HG03139 (cell line): ENCODE data around the gene TBC1D22A.

Experiments
- ATAC-seq: cut with Tn5 transposase; IDR thresholded peaks from one replicate; pipeline ENCODE4 v1.9.1; 2021; ENCODE audit not compliant: unreplicated experiment

TBC1D22A gene

DNA sequence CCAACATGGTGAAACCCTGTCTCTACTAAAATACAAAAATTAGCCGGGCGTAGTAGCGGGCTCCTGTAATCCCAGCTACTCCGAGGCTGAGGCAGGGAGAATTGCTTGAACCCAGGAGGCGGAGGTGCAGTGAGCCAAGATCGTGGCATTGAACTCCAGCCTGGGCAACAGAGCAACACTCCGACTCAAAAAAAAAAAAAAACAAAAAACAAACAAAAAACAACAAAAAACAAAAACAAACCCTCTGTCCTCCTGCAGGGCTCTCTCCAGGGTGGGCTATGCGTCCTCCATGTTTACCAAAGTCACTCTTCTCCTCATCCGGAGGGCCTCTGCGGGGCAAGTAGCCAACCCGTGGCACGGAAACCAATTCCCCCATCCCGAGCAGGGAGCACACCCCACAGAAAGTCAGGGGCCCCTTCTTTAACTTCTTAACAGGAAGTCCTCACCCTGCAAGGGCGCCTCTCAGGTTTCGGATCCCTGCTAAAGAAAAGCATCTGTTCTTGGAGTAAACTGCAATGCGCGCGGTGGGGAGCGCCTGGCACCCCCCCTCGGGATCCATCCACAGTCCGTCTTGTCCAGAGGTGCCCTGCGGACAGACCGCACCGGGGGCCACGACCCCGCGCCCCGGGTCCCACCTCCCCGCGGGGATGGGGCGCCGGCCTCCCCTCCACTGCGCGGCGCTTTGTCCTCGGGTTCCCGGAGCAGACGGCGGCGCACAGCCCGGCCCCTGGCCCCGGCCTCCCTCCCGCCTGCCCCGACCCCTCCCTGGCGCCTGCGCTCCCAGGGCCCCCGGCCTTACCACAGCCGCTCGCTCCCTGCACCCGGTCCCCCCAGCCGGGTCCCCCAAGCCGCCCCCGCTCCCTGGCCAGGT, 25.1 kb upstream of the TBC1D22A start:
- ATAC-seq = no peak

DNA sequence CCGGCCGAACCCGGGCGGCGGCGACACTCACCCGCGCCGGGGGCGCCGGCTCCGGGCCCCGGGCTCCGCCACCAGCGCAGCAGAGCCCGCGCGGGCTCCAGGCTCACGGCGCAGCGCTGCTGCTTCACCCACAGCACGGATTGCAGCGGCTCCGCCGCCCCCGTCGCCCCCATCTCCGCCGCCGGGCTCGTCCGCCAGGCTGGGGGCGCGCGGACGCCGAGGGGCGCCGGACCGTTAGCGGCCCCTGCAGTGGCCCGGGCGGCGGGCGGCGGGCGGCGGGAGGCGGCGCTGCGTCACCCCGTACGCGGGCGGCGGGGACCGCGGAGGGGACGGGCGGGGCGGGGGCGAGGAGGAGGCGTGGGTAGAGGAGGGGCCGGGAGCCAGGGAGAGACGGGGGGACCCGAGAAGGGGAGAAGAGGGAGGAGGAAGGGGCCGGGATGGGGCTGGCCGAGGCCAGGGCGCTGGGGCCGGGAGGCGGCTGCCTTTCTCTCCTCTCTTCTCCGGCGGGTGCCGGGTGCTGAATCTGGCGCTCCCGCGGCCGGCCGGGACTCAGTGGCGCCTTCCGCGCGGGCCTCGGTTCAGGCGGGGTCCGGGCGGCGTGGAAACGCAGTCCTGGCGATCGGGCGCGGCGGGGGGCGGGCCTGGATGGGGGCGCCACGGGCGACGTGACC, 24.3 kb upstream of the TBC1D22A start, which contains the start of gene CERK:
TSS of gene CERK (minus strand) at position 277 of the 671 bp plus-strand sequence. CDS start at position 173, 104 bp downstream.
- ATAC-seq = no peak

DNA sequence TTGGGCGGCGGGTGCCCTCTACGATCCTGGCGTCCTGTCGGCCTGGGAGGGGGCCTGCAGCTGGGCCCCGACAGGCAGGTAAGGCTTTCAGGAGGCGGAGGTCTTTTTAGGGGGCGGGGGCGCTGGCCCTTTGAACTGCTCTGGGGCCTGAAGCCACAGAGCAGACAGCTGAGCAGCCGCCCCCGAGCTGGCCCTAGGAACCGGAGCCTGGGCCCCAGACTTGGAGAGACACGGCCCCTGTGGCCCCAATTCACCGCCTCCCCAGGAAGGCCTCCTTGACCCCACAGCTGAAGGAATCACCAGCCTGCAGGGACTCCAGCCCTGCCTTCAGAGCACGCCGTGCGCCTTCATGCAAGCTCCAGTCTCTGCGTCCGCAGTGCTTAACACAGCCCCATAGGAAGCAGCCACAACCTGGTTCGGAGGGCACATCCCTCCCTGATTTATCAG, 23.8 kb upstream of the TBC1D22A start:
- ATAC-seq = no peak

DNA sequence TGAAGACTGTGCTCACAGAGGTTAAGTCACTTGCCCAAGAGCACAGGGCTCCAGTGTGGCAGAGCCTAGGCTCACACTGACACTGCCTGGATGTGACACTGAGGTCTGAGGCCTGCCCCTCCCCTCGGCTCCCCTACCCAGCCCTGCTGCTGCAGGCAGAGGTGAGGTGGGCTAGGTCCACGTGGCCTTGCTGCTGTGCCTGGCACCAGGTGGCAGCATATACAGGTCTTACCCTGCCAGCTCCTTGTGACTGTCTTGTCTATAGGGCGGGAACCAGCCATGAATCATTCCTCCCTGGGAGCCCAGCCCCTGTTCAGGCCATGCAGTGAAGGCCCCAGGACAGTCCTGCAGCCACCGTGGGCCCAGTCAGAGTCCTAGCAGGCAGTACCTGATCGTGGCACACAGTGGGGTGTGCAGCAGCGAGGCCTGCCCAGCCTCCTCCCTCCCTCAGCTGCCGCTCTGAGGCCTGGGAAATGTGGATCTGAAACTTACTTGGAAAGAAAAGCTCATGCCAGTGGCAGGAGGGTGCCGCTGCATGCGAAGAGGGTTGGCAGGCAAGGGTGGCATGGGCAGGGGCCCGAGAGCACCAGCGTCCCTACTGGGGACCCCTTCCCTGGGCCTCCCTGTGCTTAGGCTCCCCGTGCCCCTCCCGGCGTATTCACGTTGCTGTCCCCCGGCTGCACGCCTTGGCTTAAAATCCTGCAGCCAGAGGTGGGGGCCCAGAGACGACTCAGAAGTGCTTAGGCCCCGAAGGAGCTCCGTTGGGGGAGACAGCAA, 23.2 kb upstream of the TBC1D22A start:
- ATAC-seq = no peak

DNA sequence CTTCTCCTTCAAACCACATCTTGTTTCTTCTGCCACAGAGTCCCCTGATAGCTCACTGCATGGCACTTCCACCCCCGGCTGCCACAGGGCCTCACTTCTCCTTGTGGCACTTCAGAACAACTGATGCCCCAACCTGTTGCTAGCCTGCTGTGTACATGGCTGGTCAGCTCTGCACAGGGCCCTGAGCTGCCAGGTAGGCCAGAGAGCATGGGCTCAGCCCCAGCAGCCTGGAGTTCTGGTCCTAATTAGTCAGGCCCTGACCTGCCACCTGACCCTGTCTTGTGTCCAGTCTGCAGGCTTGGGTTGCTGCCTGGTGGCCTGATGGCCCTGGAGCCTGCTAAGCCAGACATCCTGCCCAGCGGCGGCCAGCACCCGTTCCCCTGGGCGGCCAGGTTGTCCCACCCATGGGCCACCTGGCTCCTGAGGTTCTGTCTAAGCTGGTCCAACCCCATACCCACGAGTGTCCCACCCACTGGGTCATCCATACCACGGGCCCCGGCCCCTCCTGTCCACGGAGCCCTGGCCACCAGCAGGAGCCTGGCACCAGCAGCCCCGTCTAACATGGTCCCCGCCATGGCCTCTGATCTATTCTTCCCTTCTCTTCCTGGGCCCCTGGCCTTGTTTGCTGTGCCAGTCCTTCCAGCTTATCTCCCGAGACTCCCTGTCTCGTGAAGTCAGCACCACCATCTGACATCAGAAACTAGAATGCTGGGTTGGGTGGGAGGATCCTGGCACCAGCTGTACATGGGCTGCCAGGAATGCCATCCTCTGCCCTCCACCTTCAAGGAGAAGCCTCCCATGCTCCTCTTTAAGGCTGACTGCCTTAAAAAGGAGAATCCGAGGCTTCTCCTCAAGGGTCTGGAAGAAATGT, 21.3 kb upstream of the TBC1D22A start:
- no peak for ATAC-seq

DNA sequence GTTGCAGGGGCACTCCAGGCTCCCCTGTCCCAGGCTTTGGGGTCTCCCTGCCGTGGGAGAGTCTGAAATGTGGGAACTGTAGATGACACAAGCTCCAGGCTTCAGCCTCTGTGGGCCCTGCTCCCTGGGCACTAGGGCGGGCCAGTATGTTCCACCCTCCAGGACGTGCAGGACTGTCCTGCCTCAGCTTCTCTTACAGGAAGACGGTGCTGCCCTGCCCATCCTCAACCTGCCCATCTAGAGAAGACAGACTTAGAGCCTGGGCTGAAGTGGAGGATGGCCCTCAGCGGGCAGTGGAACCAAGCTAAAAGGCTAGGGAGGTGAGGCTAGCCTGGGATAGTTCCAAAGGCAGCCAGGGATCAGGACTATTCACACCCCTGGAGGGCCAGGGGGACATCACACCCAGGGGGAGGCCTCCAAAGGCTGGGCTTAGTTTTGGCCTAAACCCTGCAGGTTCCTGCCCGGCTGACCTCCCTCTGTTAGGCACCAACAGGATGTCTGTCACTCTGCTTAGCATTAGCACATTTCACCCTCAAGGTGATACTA, 20.4 kb upstream of the TBC1D22A start:
- ATAC-seq = no peak

DNA sequence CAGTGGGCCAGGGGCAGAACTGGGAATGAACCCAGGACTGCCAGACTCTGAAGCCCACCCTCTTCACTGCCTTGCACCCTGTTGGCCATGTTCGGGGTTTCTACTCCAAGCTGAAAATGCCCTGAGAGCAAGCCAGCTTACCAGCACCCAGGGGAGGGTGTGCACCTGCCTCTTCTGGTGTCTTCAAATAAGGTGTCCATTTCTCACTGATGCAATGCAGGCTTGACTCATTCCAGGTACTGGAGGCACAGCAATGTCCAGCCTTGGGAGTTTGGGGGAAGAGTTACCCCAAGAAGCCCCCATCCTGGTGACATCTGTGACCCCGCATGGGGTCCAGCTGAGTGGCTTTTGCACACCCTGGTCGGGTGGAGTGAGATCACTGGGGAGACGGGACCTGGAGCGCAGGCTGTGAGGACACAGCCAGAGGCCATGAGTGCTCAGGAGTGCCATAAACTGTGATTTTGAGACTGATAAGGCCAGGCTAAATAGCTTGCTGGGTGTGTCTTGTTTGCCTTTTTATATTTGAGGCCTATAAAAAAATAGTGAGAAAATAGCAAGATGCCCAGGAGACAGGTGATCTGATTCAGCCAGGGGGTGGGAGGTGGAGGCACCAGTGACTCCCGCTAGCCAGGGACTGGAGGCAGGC, 19.8 kb upstream of the TBC1D22A start:
- ATAC-seq = no peak

DNA sequence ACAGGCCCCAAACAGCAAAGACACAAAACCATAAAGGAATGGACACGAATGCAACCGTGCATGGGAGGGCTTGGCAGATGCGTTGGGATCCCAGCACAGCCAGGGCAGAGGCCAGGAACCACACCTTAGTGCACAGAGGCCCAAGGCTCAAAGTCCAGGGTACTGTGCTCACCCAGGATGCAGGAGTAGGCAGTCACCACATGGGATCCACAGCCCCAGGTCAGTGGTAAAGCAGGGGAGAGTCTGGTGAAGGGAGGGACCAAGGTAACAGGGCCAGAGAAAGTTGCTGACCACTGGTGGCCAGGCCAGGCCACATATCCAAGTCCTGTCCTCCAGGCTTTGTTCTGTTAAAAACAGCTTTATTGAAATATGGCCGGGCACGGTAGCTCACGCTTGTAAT, 17.9 kb upstream of the TBC1D22A start:
- ATAC-seq = no peak

DNA sequence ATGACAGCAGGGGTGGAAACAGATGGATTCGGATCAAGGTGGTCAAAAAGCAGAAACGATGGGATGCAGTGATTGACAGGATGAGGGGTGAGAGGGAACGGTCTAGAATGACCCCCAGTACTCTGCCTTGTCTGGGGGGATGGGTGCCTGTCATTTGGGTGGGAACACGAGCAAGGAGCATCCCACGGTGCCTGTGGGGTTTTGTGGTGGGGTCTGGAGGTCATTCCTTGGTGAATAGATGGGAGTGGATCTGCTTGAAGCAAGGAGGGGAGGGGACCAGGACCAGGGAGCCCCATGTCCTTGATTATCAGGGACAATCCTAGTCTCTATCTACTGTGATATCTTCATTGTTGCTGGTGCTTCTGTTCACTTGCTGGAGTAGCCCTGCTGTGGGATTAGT, 16.3 kb upstream of the TBC1D22A start:
- ATAC-seq = no peak

DNA sequence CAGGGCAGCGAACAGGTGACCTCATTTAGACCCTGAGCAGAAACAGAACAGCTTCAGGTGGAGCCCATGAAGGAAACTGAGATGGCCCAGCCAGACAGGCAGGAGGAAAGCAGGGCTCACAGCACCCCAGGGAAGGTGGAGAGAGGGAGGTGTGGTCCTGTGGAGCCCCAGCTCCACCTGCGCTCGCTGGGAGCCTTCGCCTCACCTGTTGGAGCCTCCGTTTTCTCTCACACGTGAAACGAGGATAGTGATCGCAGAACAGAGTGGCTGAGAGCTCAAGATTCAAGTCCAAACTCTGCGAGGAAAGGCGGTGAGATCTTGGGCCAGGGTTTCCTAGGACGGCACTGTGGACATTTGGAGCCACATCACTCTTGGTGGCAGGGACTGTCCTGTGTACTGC, 15.8 kb upstream of the TBC1D22A start:
- ATAC-seq = no peak

DNA sequence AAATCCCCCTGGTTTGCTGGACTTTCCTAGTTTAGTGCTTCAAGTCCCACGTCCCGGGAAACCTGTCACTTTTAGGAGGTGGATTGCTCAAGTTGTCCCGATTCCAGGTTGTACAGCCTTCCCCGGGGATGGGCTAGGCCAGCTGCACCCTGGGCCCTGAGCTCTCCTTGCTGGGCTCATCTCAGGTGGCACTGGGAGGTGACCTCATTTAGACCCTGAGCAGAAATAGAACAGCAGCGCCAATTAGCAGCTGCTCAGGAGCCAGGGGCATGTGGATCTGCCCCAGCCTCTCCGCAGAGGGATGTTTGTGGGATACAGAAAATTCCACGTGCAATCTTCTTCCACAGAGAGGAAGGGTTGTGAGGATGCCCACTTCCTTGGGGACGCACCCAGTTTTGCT, 14.8 kb upstream of the TBC1D22A start:
- ATAC-seq = no peak

DNA sequence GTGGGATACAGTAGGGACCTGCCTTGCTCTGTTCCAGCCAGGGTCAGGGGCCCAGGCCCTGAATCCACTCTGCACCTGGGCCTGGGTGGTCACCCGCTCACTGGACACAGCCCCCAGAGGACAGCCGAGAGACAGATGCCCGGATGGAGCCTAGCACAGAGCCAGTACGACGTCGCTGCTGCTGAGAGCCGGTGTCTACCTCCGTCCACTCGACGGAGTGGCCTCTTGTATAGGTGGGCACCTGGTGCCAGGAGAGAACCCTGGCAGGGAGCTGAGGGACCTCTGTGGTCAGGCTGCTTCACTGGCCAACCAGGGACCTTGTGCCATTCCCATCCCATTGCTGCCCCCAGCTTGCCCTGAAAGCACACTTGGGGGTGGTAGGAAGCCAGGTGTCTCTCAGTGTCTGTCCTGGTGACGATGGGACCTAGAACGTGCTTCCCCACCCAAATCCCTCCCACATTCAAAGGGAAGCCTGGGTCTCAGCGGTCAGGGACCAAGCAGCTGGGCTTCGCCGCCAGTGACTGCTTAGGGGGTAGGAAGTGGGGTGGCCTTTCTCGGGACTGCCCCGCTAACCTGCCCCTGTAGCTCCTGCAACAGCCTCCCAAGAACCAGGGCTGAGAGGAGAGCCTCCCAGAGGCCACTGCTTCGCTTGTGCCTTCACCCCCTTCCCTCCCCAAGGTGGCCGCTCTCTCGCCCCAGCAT, 14.1 kb upstream of the TBC1D22A start:
- no peak for ATAC-seq

DNA sequence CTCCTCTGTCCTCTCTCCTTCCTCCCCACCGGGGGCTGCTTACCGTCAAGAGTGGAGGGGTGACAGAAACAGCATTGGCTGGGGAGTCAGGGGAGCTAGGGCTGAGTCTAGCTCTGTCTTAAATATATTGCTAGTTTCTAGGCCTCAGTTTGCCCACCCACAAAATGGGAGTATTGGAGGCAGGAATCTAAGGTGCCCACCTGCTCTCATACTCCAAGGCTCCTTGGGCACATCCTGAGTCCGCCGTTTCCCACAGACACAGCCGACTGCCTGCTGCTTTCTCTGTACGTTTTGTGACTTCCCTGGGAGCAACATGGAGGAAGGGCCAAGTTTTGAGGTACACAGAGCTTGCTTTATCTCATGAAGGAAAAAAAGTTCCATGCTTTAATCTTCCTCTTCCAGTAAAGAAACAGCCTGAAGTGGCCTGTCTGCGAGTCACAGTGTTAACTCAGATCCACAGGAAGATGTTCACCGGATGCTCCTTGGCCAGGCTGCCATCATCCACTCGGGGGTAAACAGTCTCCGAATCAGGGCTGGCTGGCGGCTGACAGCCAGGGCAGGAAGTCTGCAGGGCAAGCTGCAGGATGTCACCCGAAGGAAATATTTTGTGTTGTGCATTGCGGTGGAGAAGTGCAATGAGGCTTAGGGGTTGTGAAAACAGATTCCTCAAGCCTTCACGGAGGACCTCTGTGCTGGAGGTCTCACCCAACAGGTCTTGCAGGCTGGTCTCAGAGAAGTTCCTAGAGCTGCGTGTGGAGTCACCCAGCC, 13.4 kb upstream of the TBC1D22A start:
- no peak for ATAC-seq

DNA sequence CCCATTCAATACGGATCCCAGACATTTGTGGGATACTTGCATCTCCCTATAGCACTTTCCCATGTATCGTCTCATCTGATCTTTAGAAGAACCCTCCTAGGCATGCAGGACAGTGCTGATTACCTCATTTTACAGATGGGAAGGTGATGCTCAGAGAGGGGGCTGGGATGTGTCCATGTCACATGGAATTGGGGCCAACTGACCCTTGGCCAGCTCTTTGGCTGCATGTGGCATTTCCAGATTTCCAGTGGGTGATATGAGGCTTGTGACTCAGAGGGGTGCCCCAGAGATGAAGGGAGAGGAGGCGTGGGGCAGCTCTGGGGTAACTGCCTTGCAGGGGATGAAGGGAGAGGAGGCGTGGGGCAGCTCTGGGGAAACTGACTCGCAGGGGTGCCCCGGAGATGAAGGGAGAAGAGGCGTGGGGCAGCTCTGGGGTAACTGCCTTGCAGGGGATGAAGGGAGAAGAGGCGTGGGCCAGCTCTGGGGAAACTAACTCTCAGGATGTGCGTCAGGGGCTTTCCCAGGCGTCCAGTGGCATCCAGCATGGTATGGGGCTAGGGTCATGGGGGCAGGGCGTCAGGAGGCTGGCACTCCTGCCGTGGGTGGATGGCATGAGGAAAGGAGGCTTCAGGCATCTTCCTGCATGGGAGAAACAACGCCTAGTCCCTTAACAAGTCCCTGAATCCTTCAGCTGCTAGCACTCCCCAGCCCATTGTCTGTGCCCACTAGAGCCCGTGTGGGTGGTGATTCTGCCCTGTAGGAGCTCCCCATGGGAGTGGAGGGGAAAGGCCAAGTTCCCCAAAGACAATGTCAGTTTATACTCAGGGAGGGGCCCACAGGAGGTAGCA, 12.5 kb upstream of the TBC1D22A start:
- no peak for ATAC-seq

DNA sequence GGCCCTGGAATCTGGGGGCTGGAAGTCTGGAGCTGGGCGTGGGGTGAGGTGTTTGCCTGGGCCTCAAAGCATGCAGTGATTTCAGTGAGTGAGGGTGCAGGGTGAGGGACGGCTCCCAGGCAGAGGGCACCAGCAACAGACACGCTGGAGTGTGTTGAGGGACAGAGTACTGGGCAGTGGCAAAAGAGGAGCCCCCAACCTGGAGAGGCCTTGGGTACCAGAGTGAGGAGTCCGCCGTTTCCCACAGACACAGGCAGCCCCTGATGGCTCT, 12.0 kb upstream of the TBC1D22A start:
- ATAC-seq = no peak

DNA sequence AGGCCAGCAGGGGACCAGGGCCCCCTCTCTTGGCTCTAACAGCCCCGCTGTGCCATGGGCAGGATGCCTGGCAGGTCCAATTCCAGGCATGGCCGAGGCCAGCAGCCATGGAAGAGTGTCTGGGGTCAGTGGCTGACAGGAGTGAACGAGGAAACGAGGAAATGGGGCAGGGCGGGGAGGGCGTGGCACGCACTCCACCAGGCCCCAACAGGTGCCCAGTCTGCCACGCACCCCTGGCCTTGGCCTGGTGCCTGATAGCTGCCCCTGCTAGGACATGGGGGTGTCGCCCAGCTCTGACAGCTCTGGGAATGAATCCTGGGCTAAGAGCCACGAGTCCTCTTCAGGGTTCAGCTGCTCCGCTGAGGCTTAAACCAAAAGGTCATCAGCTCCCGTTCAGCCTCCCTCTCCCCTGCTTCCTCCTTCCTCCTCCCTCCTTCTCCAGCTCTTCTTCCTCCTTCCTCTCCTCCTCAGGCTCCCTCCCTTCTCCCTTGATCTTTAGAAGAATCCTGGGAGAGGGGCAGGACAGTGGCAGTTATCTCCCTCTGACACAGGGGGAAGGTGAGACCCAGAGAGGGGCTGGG, 11.5 kb upstream of the TBC1D22A start:
- no peak for ATAC-seq

DNA sequence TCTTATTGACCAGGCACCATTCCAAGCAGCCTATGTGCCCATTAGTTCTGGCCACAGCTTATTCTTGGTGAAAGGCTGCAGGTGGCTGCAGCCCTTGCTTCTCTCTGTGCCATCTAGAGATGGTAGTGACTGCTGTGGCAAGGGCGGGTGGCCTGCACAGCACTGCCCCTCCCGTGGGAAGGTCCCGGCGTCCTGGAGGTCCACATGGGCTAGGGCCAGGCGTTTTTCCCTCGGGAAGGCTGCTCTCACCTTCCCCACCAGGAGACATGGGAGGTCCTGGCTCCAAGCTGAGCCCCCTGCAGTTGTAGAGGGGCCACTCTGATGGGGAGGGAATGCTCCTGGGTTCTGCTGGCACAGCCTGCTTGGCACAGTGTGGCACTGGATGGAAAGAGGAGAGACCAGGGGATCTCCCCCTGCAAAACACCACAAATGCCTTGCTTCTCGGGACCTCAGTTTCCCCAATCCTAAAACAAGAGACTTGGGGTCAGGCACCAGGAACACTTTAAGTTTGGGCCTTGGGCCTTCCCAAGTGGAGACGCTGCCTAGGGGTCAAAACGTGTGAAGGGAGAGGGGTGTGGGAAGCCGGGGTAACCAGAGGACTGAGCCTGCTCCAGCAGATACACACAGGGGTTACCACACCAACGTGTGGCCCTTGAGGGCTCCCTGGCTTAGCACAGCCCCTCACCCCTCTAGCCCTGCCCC, 10.0 kb upstream of the TBC1D22A start:
- ATAC-seq = no peak
